AG09309 (cell line): Measurements from ENCODE around the gene TTLL11.

ENCODE experiments used
- DNase-seq: peaks from one replicate; pipeline ENCODE4 v3.0.0-alpha.2; 2010; ENCODE audit warnings: low read depth
- H3K4me3 ChIP-seq: 2 replicates; pipeline ENCODE4 v1.5.1; 2011; ENCODE audit warnings: mild to moderate bottlenecking, low read depth, low read length, moderate library complexity; ENCODE audit not compliant: control insufficient read depth
- TF ChIP-seq, protein P1 (sequence below): IDR thresholded peaks from 2 replicates; pipeline ENCODE4 v1.5.1; 2011; ENCODE audit warnings: mild to moderate bottlenecking, low read depth, low read length, inconsistent platforms; ENCODE audit not compliant: insufficient read depth, control insufficient read depth; ENCODE audit errors: missing control alignments

Gene TTLL11

DNA sequence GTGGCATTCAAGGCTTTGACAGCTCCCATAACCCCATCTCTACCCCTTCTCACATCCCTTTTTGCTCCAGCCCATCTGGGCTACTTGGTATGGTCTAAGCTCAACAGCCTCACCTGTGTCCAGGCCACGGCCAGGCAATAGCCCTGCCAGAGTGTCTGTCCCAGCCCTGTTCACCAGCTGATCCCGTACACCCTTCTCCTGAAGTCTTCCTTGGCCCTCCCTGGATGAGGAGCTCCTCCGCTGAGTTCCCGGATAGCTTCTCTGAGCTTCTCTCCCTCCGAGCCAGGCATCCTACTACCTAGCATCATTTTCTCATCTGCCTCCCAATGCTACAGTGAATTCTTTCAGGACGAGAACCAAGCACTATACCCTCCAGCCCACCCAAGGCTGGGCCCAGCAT, 233.5 kb downstream of the TTLL11 start:
- DNase-seq: no peak
- TF ChIP-seq, protein P1, sequence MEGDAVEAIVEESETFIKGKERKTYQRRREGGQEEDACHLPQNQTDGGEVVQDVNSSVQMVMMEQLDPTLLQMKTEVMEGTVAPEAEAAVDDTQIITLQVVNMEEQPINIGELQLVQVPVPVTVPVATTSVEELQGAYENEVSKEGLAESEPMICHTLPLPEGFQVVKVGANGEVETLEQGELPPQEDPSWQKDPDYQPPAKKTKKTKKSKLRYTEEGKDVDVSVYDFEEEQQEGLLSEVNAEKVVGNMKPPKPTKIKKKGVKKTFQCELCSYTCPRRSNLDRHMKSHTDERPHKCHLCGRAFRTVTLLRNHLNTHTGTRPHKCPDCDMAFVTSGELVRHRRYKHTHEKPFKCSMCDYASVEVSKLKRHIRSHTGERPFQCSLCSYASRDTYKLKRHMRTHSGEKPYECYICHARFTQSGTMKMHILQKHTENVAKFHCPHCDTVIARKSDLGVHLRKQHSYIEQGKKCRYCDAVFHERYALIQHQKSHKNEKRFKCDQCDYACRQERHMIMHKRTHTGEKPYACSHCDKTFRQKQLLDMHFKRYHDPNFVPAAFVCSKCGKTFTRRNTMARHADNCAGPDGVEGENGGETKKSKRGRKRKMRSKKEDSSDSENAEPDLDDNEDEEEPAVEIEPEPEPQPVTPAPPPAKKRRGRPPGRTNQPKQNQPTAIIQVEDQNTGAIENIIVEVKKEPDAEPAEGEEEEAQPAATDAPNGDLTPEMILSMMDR: no peak
- H3K4me3 ChIP-seq: no peak overlapping the region

- no peak overlapping the region for H3K4me3 ChIP-seq
- DNase-seq: no peak
- TF ChIP-seq, protein P1: no peak
Measured at GRCh38 chr9:121858788-121859187, 234.3 kb downstream of the TTLL11 start.

DNA sequence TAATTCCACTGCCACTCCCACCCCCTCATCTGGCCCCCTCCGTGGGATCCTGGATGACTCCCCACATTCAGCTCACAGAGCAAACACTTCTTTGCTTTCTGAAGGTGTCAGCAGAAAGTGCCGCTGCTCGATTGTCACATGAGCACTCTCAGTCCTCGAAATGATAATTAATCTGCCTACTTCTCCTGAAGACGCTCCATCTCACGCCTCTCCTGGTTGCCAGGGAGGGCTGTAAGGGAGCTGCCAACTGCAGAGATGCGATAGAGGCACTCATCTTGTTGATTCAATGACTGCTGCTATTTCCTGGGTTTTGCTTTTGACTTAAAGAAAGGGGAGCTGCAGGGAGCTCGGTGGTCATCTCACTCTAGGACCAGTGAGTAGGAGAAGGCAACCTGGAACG, 235.2 kb downstream of the TTLL11 start:
- no peak overlapping the region for H3K4me3 ChIP-seq
- no peak for DNase-seq
- TF ChIP-seq, protein P1: no peak

GRCh38 chr9:121855476-121855875, 237.6 kb downstream of the TTLL11 start:
- DNase-seq: no peak
- no peak overlapping the region for H3K4me3 ChIP-seq
- TF ChIP-seq, protein P1: no peak

DNA sequence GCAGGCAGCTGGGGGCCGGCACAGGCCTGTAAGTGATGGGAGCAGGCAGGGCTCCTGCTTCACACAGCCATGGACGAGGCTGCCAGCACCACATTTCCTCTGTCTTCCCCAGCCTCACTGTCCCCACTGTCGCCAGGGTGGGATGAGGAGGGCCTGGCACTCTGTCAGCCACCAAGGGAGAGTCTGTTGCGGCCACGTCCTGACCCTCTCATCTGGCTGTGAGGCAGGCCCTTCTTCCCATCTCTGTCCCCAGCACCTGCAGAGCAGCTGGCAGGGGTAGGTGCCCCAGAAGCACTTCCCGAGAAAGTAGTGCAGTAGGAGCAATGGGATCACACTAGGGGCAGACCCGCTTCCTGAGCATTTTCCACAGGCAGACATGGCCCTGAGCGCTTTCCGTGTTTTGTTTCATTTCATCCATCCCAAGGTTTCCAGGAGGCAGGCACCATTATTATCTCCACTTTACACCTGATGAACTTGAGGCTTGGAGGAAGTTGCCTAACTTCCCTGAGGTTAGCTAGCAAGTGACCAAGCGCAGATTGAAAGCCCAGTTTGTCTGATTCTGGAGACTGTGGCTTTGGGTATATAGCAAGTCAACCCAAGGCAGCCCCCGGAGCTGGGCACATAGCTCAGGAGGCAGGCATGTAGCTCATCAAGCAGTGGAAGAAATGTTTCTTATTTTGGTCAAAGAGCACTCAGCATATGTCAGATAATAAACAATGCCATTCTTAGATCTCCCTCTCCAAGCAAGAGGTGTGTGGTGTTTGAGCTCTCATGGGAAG, 239.3 kb downstream of the TTLL11 start:
- DNase-seq: no peak
- no peak overlapping the region for H3K4me3 ChIP-seq
- TF ChIP-seq, protein P1: no peak

DNA sequence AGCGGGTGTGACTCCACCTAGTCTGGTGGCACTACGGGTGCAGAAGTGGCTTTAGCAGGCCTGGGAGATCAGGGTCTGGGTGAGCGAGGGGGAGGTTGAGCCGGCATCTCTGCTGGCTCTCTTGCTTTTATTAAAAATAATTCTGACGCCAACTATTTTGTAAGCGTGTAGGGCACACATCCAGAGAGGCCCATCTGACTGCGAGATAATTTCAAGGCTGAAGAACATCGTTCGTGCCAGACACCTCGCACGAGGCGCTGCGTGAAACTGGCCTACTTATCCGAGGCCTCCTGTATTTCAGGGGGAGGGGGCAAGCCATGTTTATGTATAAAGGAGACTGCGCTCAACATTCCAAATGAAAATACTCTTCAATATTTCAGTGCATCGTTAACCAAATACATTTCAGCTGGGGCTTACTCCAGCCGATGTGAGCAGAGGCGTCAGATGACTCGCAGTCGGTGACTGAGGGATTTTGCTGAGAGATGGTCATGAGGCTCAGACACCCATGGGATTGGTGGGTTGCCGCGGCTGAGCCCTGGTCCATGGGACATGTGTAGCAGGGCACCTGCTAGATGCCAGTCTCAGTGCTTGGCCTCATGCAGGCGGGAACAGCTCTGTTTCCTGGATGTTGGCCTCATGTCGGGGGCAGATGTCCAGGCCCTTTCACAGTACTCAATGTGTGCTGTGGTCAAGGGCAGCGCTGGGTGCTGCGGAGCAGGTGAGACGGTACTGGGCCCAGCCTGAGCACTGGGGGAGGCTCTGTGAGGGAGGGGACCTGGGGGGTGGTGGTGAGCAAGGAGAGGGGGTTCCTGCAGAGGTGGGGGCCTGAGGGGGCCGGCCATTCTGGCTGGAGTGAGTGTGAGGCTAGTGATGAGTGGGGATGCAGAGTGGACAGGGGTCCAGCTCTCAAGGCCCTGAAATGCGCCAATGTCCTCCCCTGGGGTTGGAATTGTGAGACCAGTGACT, 240.2 kb downstream of the TTLL11 start:
- H3K4me3 ChIP-seq: no peak overlapping the region
- TF ChIP-seq, protein P1: no peak
- no peak for DNase-seq
